GM12873 (cell line): ENCODE measurements around the gene PTPRCAP.
A peak's percentile ranks its signal among the peaks of the same experiment; 100 is the strongest.

ENCODE experiments used
- TF ChIP-seq, protein P1 (sequence below): IDR thresholded peaks from 2 replicates; pipeline ENCODE4 v1.5.1; 2012; ENCODE audit warnings: low read depth, mild to moderate bottlenecking, moderate library complexity, low read length, control low read depth; ENCODE audit not compliant: insufficient read depth; ENCODE audit errors: missing control alignments

The PTPRCAP gene

DNA sequence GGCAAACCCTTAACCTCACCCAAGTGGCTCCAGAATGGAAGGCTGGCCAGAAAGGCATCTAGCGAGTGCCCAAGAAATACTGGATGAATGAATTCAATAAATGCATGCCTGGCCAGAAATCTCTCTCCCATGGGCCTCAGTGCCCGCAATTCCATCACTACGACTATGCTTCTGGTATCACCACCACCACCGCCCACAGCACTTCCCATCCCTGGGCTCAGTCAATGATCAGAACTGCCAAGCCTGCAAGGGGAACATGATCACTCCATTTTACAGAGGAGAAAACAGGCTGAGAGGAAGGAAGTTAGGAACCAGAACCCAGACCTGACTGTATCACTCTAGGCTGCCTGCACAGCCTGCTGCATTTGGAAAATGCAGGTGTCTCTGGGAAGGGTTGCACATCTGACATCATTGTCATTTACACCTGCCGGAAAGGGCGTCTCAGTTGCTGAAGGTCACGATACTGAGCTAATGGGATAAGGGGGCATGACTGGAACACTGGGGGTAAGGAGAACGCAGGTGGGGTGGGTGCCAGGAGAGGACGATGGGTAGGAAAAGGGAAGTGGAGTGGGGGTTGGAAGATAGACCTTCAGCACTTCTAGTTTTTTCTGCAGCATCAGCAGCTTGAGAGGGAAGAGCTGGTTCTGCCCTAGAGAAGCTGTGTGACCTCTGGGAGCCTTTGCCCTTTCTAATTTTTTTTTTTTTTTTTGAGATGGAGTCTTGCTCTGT lies 11.8 kb upstream of the PTPRCAP start:
- TF ChIP-seq, protein P1, sequence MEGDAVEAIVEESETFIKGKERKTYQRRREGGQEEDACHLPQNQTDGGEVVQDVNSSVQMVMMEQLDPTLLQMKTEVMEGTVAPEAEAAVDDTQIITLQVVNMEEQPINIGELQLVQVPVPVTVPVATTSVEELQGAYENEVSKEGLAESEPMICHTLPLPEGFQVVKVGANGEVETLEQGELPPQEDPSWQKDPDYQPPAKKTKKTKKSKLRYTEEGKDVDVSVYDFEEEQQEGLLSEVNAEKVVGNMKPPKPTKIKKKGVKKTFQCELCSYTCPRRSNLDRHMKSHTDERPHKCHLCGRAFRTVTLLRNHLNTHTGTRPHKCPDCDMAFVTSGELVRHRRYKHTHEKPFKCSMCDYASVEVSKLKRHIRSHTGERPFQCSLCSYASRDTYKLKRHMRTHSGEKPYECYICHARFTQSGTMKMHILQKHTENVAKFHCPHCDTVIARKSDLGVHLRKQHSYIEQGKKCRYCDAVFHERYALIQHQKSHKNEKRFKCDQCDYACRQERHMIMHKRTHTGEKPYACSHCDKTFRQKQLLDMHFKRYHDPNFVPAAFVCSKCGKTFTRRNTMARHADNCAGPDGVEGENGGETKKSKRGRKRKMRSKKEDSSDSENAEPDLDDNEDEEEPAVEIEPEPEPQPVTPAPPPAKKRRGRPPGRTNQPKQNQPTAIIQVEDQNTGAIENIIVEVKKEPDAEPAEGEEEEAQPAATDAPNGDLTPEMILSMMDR: no peak

DNA sequence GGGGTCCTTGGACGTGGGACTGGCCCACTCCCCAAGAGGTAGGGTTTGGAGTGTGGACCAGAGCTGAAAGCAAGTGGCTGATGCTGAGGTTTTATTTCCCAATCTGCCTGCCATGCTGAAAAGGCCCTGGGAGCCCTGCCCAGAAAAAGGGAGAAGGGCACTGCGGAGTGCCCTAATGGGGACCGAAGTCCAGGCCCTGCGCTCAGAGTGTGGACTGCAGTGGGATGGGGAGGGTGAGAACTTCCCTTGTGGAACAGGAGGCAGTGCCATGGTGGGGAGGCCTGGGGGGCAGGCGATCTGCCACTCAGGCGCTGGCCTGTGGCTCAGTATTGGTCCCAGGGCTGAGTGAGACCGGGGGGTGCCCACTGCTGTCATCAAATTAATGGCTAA lies 10.7 kb upstream of the PTPRCAP start:
- TF ChIP-seq, protein P1: no peak

DNA sequence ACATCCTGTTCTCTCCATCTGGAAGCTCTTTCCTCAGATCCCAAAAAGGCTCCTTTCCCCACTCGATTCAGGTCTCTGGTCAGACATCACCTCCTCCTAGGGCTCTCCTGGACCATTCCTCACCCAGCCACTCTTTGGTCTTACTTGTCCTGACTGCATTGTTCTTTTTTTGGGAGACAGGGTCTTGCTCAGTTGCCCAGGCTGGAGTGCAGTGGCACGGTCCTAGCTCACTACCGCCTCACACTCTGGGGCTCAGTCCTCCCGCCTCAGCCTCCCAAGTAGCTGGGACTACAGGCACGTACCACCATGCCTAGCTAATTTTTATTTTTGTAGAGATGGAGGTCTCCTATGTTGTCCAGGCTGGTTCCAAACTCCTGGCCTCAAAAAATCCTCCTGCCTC lies 8.0 kb upstream of the PTPRCAP start:
- TF ChIP-seq, protein P1: no peak

DNA sequence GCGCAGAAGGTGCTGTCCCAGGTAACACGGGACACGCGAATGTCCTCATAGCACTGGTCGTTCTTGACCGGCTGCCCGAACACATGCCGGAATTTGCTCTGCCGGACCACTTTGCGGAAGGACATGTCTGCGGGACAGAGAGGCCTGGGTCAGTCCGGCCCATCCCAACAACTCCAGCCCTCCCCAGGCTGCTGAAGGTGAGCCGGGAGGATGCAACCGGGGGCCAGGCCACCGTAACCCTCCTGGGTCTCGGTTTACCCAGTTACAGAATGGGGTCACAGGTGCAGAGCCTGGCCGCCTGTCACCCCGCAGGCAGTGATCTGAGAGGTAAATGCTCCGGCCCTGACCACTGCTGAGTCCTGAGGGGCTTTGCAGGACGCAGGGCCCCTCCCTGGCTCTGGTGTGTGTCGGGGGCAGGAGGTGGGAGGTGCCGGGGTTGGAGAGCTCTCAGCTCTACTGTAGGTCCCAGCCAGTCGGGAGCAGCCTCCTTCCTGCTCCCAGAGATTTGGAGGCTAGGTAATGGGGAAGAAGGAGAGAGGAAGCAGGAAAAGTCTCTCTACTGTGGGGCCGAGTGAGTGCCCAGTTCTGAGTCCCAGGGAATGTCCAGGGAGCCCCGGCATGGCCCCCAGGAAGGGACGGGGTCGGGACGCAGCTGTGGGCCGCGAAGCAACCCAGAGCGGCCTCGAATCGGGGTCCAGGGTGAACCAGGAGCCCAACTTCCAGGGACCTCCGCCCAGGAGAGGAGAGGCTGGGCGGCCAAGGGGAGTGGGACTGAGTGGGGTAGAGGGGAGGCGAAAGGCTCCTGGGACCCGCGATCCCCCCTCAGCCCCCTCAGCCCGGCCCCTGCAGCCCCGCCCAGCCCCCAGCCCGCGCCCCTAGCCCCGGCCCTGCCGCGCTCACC lies 5.3 kb upstream of the PTPRCAP start:
- TF ChIP-seq, protein P1: no peak

DNA sequence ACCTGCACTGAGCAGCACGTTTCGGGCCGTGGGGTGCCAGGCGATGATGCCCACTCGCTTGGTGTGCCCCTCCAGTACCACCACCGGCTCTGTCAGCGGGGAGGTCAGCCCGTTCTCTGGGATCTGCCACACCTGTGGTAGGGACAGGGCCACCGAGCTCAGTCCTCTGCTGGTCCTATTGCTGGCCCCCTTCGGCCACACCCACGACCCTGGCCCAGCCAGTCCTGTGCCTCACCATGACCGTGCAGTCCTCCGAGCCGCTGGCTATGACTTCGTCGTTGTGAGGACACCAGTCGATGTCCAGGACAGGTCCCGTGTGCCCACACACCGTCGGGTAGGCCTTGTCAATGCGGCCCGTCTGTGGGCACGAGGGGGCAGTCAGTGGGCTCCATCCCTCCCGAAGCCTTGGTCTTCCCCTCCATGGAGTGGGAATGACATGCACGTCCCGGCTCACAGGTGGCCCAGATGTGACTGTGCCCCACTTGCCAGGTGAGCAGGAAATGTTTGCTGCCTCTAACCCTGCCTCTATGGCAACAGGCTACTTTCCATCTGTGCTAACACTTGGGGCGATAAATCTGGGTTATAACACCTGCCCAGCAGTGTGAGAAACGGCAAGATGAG lies 4.4 kb upstream of the PTPRCAP start:
- TF ChIP-seq, protein P1: no peak

DNA sequence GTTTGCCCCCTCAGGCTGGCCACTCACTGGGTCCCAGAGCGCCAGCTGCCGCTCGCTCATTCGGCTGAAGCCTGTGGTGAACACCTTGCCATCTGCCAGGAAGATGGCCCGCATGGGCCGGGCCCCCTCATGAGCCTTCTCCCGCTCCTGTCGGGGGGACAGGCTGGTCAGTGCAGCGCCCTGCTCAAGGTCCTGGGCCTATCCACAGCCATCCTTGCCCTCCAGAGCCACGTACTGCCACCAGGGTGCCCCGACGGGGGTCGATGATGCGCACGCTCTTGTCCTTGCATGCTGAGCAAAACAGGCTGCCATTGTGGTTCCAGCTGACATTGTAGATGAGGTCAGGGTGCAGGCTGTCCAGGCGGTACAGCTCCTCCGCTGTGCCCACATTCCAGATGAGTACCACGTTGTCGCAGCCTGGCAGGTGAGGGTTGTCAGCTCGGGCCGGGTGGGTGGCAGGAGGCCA lies 3.6 kb upstream of the PTPRCAP start:
- TF ChIP-seq, protein P1: peak; percentile 7
